HEK293T (cell line): Measurements from ENCODE around the gene DRAM2.

Source experiments
- ELF4 ChIP-seq: fragments of 450-650 bp; IDR thresholded peaks from 2 replicates; pipeline ENCODE4 v1.6.1; 2017; ENCODE audit warnings: antibody characterized with exemption
- FOXK2 ChIP-seq: fragments of 450-650 bp; IDR thresholded peaks from 2 replicates; pipeline ENCODE4 v1.6.1; 2016; ENCODE audit warnings: mild to moderate bottlenecking
- FOXM1 ChIP-seq: fragments of 450-650 bp; IDR thresholded peaks from 2 replicates; pipeline ENCODE4 v1.6.1; 2017; ENCODE audit warnings: mild to moderate bottlenecking, borderline replicate concordance
- HDGF ChIP-seq: fragments of 450-650 bp; IDR thresholded peaks from 2 replicates; pipeline ENCODE4 v1.6.1; 2017; ENCODE audit warnings: antibody characterized with exemption, borderline replicate concordance
- SP1 ChIP-seq: fragments of 450-650 bp; IDR thresholded peaks from 2 replicates; pipeline ENCODE4 v1.6.1; 2017
- SUZ12 ChIP-seq: fragments of 450-650 bp; IDR thresholded peaks from 2 replicates; pipeline ENCODE4 v1.6.1; 2016; ENCODE audit warnings: mild to moderate bottlenecking
- TARDBP ChIP-seq: fragments of 450-650 bp; IDR thresholded peaks from 2 replicates; pipeline ENCODE4 v1.6.1; 2016
- TF ChIP-seq, protein P1 (sequence below): fragments of 450-650 bp; IDR thresholded peaks from 2 replicates; pipeline ENCODE4 v1.6.1; 2016

DNA sequence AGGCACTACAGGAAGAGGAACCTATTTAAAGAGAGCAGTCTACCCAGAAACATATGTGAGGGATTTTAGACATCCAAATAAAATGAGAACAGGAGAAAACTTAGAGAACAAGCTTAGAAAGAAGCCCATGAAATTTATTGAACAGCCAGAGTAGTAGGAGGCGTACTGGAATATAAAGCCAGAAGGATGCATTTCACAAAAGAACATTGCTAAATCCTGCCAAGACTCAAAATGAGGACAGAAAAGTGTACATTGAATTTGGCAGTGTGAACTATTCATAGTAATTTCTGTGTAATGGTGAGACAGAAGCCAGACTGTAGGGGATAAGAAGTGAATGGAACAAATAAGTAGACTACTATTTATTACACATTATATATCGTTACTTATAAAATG, 22.6 kb upstream of the DRAM2 start:
- TF ChIP-seq TARDBP (no peak), FOXM1 (no peak), FOXK2 (no peak), HDGF (no peak), SUZ12 (no peak), ELF4 (no peak), SP1 (no peak)
- TF ChIP-seq, protein P1, sequence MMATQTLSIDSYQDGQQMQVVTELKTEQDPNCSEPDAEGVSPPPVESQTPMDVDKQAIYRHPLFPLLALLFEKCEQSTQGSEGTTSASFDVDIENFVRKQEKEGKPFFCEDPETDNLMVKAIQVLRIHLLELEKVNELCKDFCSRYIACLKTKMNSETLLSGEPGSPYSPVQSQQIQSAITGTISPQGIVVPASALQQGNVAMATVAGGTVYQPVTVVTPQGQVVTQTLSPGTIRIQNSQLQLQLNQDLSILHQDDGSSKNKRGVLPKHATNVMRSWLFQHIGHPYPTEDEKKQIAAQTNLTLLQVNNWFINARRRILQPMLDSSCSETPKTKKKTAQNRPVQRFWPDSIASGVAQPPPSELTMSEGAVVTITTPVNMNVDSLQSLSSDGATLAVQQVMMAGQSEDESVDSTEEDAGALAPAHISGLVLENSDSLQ: no peak
